Sciatic nerve (tissue), 2 donors: ENCODE results near the gene ENPP3. TPM values are rescaled to one million over a fixed set of nuclear protein-coding genes. Genes with fewer than 3 reads are reported as not detected.

ENCODE experiments used
- ATAC-seq: fragments of 200-7000 bp; cut with Tn5 transposase; one replicate; pipeline ENCODE4 v1.9.1; 2020; ENCODE audit warnings: mild to moderate bottlenecking, moderate library complexity
- DNase-seq: peaks from one replicate; pipeline ENCODE4 v3.0.0-alpha.2; 2020; ENCODE audit warnings: low spot score
- intact Hi-C: fragments of 100-400 bp; cut with DNase I; formaldehyde crosslinking; loops from one replicate; pipeline ENCODE4 v1.14.2; 2022
- microRNA-seq: library from miRNA; unstranded; fragments of <30 nt; microRNA quantifications from one replicate; pipeline ENCODE4 v1.2.0, GENCODE V29; 2020
- total RNA-seq: library from RNA; stranded (reverse); fragmentation: NEBNext Ultra II Directional; extraction: Animal tissue kit (Norgen Biotek cat#: 25700); gene quantifications from one replicate; pipeline ENCODE4 v1.2.1, GENCODE V29; 2021
- donor health status: DM: no; HTN: no; CAD: no.
- donor health status: DM: no; HTN: no; CAD: no.

The ENPP3 gene
- total RNA-seq, 1 donor from 2014 or later, result 1.7 TPM

GRCh38 chr6:131779304-131779703 lies 142.2 kb downstream of the ENPP3 start:
- DNase-seq, result no peak
- ATAC-seq, result peak; percentile 38
- intact Hi-C loops, result no loop called here

- intact Hi-C loops, result no loop called here
- DNase-seq, result no peak
- no peak for ATAC-seq
These were observed 143.5 kb downstream of the ENPP3 start for GRCh38 chr6:131780600-131780999.

GRCh38 chr6:131781687-131782086 lies 144.6 kb downstream of the ENPP3 start:
- ATAC-seq (no peak), DNase-seq (no peak)
- intact Hi-C loops, result no loop called here

- DNase-seq (no peak), ATAC-seq (no peak)
- intact Hi-C loops, result no loop called here
These were observed 145.7 kb downstream of the ENPP3 start for GRCh38 chr6:131782764-131783163.

- DNase-seq, result no peak
- intact Hi-C loops, result no loop called here
- peak; percentile 84 for ATAC-seq
These were observed 147.5 kb downstream of the ENPP3 start for GRCh38 chr6:131784561-131784960.

GRCh38 chr6:131787079-131787478 lies 150.0 kb downstream of the ENPP3 start:
- DNase-seq (no peak), ATAC-seq (no peak)
- intact Hi-C loops, result no loop called here

- peak; percentile 82 for ATAC-seq
- intact Hi-C loops, result loop anchor here (2.0 kb wide), 1 partner anchor 25 kb away; no protein-coding TSS in a partner anchor
- no peak for DNase-seq
These were observed 150.9 kb downstream of the ENPP3 start for GRCh38 chr6:131787766-131788712.

GRCh38 chr6:131789219-131789618 lies 152.1 kb downstream of the ENPP3 start:
- ATAC-seq, result no peak
- intact Hi-C loops, result loop anchor here (2.0 kb wide), 1 partner anchor 24 kb away; no protein-coding TSS in a partner anchor
- no peak for DNase-seq

GRCh38 chr6:131791476-131791875 lies 154.4 kb downstream of the ENPP3 start:
- DNase-seq (no peak), ATAC-seq (no peak)
- intact Hi-C loops, result no loop called here

- intact Hi-C loops, result no loop called here
- no peak for ATAC-seq
- no peak for DNase-seq
These were observed 155.0 kb downstream of the ENPP3 start for GRCh38 chr6:131792091-131792496.

- DNase-seq (no peak), ATAC-seq (no peak)
- intact Hi-C loops, result no loop called here
These were observed 158.3 kb downstream of the ENPP3 start for GRCh38 chr6:131795366-131795765.

Small RNA genes within 50 kb of the gene (microRNA-seq; reads per million reads assigned to microRNA genes)
- not detected for gene MIR548H5

Other genes with a start within 250 kb of the ENPP3 start
- 2.6 TPM for gene ARG1, start 64.1 kb upstream of the ENPP3 start, total RNA-seq
- 32.5 TPM for gene MED23, start 9.1 kb upstream of the ENPP3 start, total RNA-seq
- gene OR2A4, start 64.1 kb downstream of the ENPP3 start, total RNA-seq, result not detected
- gene CTAGE9, start 73.7 kb downstream of the ENPP3 start, total RNA-seq, result not detected
- gene ENPP1, start 170.7 kb downstream of the ENPP3 start, total RNA-seq, result 13.4 TPM